HepG2 (cell line): ENCODE data around the gene TBC1D25. TPM values are rescaled to one million over a fixed set of nuclear protein-coding genes. Genes with fewer than 3 reads are reported as not detected.

Source experiments
- ATAC-seq: fragments of 200-7000 bp; cut with Tn5 transposase; 3 replicates; pipeline ENCODE4 v1.9.1; 2020; ENCODE audit warnings: mild to moderate bottlenecking, moderate library complexity
- BruUV-seq: library from RNA; stranded (reverse); fragments of 400-500 nt; replicated peaks from 2 replicates; lab custom pipeline; 2021; lab: Mats Ljungman, UMichigan
- CTCF ChIA-PET: fragments of 300-600 bp; formaldehyde crosslinking; extraction: SDS; loops from one replicate; lab custom pipeline; 2021; ENCODE audit warnings: low total read pairs, inconsistent platforms, low intra/inter-chr PET ratio; lab: Yijun Ruan, JAX
- POLR2A ChIA-PET: fragments of 350-600 bp; sonication (Branson Sonifier 250); formaldehyde crosslinking; loops from one replicate; lab custom pipeline; 2020; ENCODE audit warnings: antibody characterized with exemption, inconsistent platforms; lab: Yijun Ruan, JAX
- DNase-seq: peaks from one replicate; pipeline ENCODE4 v3.0.0-alpha.2; 2015; ENCODE audit warnings: low spot score
- FAIRE-seq: peaks from 3 replicates; lab custom pipeline; 2011; peaks lifted over from hg19 to GRCh38; lab: Jason Lieb, UNC
- H2AFZ ChIP-seq: one replicate; pipeline ENCODE4 v1.6.1; 2011; ENCODE audit warnings: low read length, inconsistent platforms
- H3K27ac ChIP-seq: fragments of 300-600 bp; 3 replicates; pipeline ENCODE4 v1.8.0; 2011; ENCODE audit warnings: mixed run types, mild to moderate bottlenecking, mixed read lengths, low read length, inconsistent platforms; ENCODE audit not compliant: insufficient read depth; ENCODE audit errors: extremely low read length
- H3K27me3 ChIP-seq, 2 experiments: fragments of 200-600 bp in 1 of 2; 2 replicates in 1 of 2; 3 replicates in 1 of 2; pipeline versions ENCODE4 v1.6.0 to v1.8.0; 2011; ENCODE audit warnings: low read length in 2 of 2, mild to moderate bottlenecking in 2 of 2, moderate library complexity in 2 of 2, inconsistent platforms in 1 of 2; ENCODE audit not compliant: insufficient read depth in 2 of 2, control insufficient read depth in 1 of 2
- H3K36me3 ChIP-seq, 2 experiments: fragments of 200-600 bp in 1 of 2; replicated peaks in 1 of 2; 2 replicates in 1 of 2; 3 replicates in 1 of 2; pipeline versions ENCODE4 v1.5.1 to v1.8.0; 2011; ENCODE audit warnings: low read length in 2 of 2, inconsistent platforms in 1 of 2; ENCODE audit not compliant: insufficient read depth in 2 of 2, control insufficient read depth in 1 of 2
- H3K4me1 ChIP-seq: 2 replicates; pipeline ENCODE4 v1.5.1; 2012; ENCODE audit warnings: low read length, inconsistent platforms; ENCODE audit not compliant: insufficient read depth
- H3K4me2 ChIP-seq: 2 replicates; pipeline ENCODE4 v1.6.0; 2011; ENCODE audit warnings: low read depth, low read length, inconsistent platforms
- H3K4me3 ChIP-seq, 3 experiments: fragments of 200-600 bp in 1 of 3; sonication (generic), shearing (Covaris generic) in 1 of 3; replicated peaks in 1 of 3; 2 replicates each; pipeline ENCODE4 v1.5.1; 2011 to 2016; ENCODE audit warnings: low read length in 3 of 3, inconsistent platforms in 2 of 3, low read depth in 2 of 3, mild to moderate bottlenecking in 2 of 3, control low read depth in 1 of 3, mixed read lengths in 1 of 3; ENCODE audit not compliant: insufficient read depth in 1 of 3
- H3K79me2 ChIP-seq: one replicate; pipeline ENCODE4 v1.6.1; 2011; ENCODE audit warnings: low read length, inconsistent platforms; ENCODE audit not compliant: insufficient read depth
- H3K9ac ChIP-seq: 2 replicates; pipeline ENCODE4 v1.6.0; 2011; ENCODE audit warnings: mild to moderate bottlenecking, low read depth, low read length, inconsistent platforms; ENCODE audit not compliant: insufficient read depth
- H3K9me3 ChIP-seq: 2 replicates; pipeline ENCODE4 v1.5.1; 2012; ENCODE audit warnings: mild to moderate bottlenecking, low read length
- H4K20me1 ChIP-seq: 2 replicates; pipeline ENCODE4 v1.6.0; 2011; ENCODE audit warnings: inconsistent platforms, mild to moderate bottlenecking, low read length, moderate library complexity; ENCODE audit not compliant: insufficient read depth
- ASH2L ChIP-seq: fragments of 300-600, 200-600 bp; sonication (generic); IDR thresholded peaks from 2 replicates; pipeline ENCODE4 v1.7.0; 2017; ENCODE audit warnings: low read depth, mild to moderate bottlenecking, moderate library complexity, mixed read lengths, low read length; ENCODE audit not compliant: insufficient read length
- FOXC1 ChIP-seq: sonication (generic); formaldehyde crosslinking; IDR thresholded peaks from 2 replicates; pipeline ENCODE4 v1.8.0; 2022; ENCODE audit warnings: mild to moderate bottlenecking, missing genetic modification reagents, borderline replicate concordance
- GMEB1 ChIP-seq: sonication (generic); formaldehyde crosslinking; IDR thresholded peaks from 2 replicates; pipeline ENCODE4 v1.5.1; 2020; ENCODE audit warnings: missing genetic modification reagents, mild to moderate bottlenecking, borderline replicate concordance
- HDAC1 ChIP-seq: sonication (generic); formaldehyde crosslinking; IDR thresholded peaks from 2 replicates; pipeline ENCODE4 v1.5.1; 2020; ENCODE audit warnings: mild to moderate bottlenecking, missing genetic modification reagents
- IRF1 ChIP-seq: sonication (generic); formaldehyde crosslinking; IDR thresholded peaks from 2 replicates; pipeline ENCODE4 v1.4.0; 2020; ENCODE audit warnings: low read depth, mild to moderate bottlenecking, missing genetic modification reagents
- KDM2A ChIP-seq: sonication (generic); formaldehyde crosslinking; IDR thresholded peaks from 2 replicates; pipeline ENCODE4 v1.4.0; 2020; ENCODE audit warnings: low read depth, missing genetic modification reagents, borderline replicate concordance
- MAFF ChIP-seq: IDR thresholded peaks from 2 replicates; pipeline ENCODE4 v1.6.1; 2011; ENCODE audit warnings: low read depth, low read length, improper control_type of control experiment
- MIXL1 ChIP-seq: IDR thresholded peaks from 2 replicates; pipeline ENCODE4 v1.6.1; 2016
- MTF2 ChIP-seq: sonication (generic); formaldehyde crosslinking; IDR thresholded peaks from 2 replicates; pipeline ENCODE4 v1.5.0; 2020; ENCODE audit warnings: missing genetic modification reagents, borderline replicate concordance
- MXD3 ChIP-seq: IDR thresholded peaks from 2 replicates; pipeline ENCODE4 v1.6.1; 2016; ENCODE audit warnings: mild to moderate bottlenecking, missing biosample characterization, missing genetic modification reagents
- PRDM15 ChIP-seq: sonication (generic); formaldehyde crosslinking; IDR thresholded peaks from 2 replicates; pipeline ENCODE4 v1.4.0; 2020; ENCODE audit warnings: missing genetic modification reagents
- SKI ChIP-seq: fragments of 450-650 bp; IDR thresholded peaks from one replicate; pipeline ENCODE4 v1.6.1; 2018; ENCODE audit warnings: mild to moderate bottlenecking; ENCODE audit not compliant: partially characterized antibody
- SOX13 ChIP-seq, 3 experiments: fragments of 450-650 bp in 1 of 3; sonication (generic) in 1 of 3; formaldehyde crosslinking in 1 of 3; IDR thresholded peaks in 2 of 3; conservative IDR thresholded peaks in 1 of 3; 2 replicates each; pipeline versions ENCODE4 v1.5.0 to v1.6.1; 2016 to 2020; ENCODE audit warnings: antibody characterized with exemption in 1 of 3, mild to moderate bottlenecking in 1 of 3, missing compliant biosample characterization in 1 of 3, missing genetic modification reagents in 1 of 3, moderate library complexity in 1 of 3
- U2AF1 ChIP-seq: fragments of 200-400 bp; formaldehyde crosslinking; optimal IDR thresholded peaks from 2 replicates; pipeline ENCODE3; 2017; ENCODE audit warnings: mild to moderate bottlenecking, low read depth, low read length
- ZNF362 ChIP-seq: sonication (generic); formaldehyde crosslinking; IDR thresholded peaks from 2 replicates; pipeline ENCODE4 v1.4.0; 2020; ENCODE audit warnings: missing genetic modification reagents, mild to moderate bottlenecking, borderline replicate concordance
- ZNF614 ChIP-seq: IDR thresholded peaks from 2 replicates; pipeline ENCODE4 v1.6.1; 2018; ENCODE audit warnings: missing biosample characterization, missing genetic modification reagents, inconsistent platforms, borderline replicate concordance
- WGBS: methylation state at CpG from one replicate; pipeline ENCODE4 v1.1.6; 2017; ENCODE audit warnings: low lambda C conversion rate; 5-methylcytosine and 5-hydroxymethylcytosine counted together
- in situ Hi-C: cut with HindIII; loops from 2 replicates; pipeline ENCODE4 v1.10.0; 2017; ENCODE audit warnings: low pct_unique_long_range_greater_than_20kb; ENCODE audit not compliant: extremely low pct_ligation_motif_present
- intact Hi-C: fragments of 100-400 bp; cut with micrococcal nuclease; formaldehyde crosslinking; loops from one replicate; pipeline ENCODE4 v1.10.0; 2022; ENCODE audit not compliant: unreplicated experiment
- polyA plus RNA-seq, 8 experiments: library from polyadenylated mRNA; depleted of rRNA in 3 of 8; stranded (reverse) in 7 of 8; unstranded in 1 of 8; fragments of >200 nt; fragmentation: Illumina TruSeq in 4 of 8; extraction: Trizol in 4 of 8; gene quantifications; 2 replicates each; pipeline versions ENCODE4 v1.2.1 to v1.2.3, GENCODE V29; 2011 to 2016; ENCODE audit warnings: low read depth in 4 of 8, missing spikeins in 1 of 8, mixed read lengths in 1 of 8; ENCODE audit not compliant: insufficient read depth in 1 of 8
- total RNA-seq, 5 experiments: library from RNA; depleted of rRNA; stranded (reverse); fragments of >200 nt; fragmentation: Illumina TruSeq; extraction: Trizol; gene quantifications; 2 replicates each; pipeline ENCODE4 v1.2.3, GENCODE V29; 2016; ENCODE audit warnings: low read depth in 1 of 5

TBC1D25 gene
- total and polyA plus RNA-seq, 2 of the 13 experiments (the other 11 are each of a cell fraction or from before 2014, with no cell fraction given): 3.5 to 4.7 TPM

- ChIA-PET CTCF (no interaction called here), POLR2A (no interaction called here)
- WGBS: 93% methylated on average over 7 of the region's 10 CpGs
- no peak overlapping the region for H3K4me2 ChIP-seq
- no peak for FAIRE-seq
- no peaks in the 10 kb centered on the region for H4K20me1 ChIP-seq
- DNase-seq: no peak
- BruUV-seq: no TSS peak
- H3K27me3 ChIP-seq: no peaks in the 10 kb centered on the region
- no peak for ATAC-seq
- H3K36me3 ChIP-seq: no peaks in the 10 kb centered on the region
- no peaks in the 10 kb centered on the region for H3K79me2 ChIP-seq
- no peaks in the 10 kb centered on the region for H3K9me3 ChIP-seq
- peaks cover 3% of the 10 kb centered on the region for H3K4me1 ChIP-seq
- H2AFZ ChIP-seq: no peak overlapping the region
- in situ Hi-C loops (no loop called here), intact Hi-C loops (no loop called here)
- no peak overlapping the region for H3K9ac ChIP-seq
- H3K4me3 ChIP-seq: no peak overlapping the region
- H3K27ac ChIP-seq: no peak overlapping the region
- TF ChIP-seq FOXC1 (CRISPR knock-in tag) (no peak), KDM2A (CRISPR knock-in tag) (no peak), HDAC1 (no peak), SOX13 (IDR thresholded peaks at IDR 0.05) (no peak), SOX13 (CRISPR knock-in tag; conservative IDR thresholded peaks at IDR 0.05 in 1 of 2, IDR thresholded peaks at IDR 0.05 in 1 of 2) (no peak), MXD3 (CRISPR knock-in tag) (no peak), SKI (no peak), MTF2 (CRISPR knock-in tag) (no peak), GMEB1 (CRISPR knock-in tag) (no peak), U2AF1 (no peak), MAFF (no peak), MIXL1 (CRISPR knock-in tag) (no peak), PRDM15 (no peak), ASH2L (no peak), ZNF614 (CRISPR knock-in tag) (no peak), IRF1 (CRISPR knock-in tag) (no peak), ZNF362 (no peak)
Observed at GRCh38 chrX:48515842-48516241, 23.7 kb upstream of the TBC1D25 start.
